ENCODE measurements around the gene SLC22A17.

DNA sequence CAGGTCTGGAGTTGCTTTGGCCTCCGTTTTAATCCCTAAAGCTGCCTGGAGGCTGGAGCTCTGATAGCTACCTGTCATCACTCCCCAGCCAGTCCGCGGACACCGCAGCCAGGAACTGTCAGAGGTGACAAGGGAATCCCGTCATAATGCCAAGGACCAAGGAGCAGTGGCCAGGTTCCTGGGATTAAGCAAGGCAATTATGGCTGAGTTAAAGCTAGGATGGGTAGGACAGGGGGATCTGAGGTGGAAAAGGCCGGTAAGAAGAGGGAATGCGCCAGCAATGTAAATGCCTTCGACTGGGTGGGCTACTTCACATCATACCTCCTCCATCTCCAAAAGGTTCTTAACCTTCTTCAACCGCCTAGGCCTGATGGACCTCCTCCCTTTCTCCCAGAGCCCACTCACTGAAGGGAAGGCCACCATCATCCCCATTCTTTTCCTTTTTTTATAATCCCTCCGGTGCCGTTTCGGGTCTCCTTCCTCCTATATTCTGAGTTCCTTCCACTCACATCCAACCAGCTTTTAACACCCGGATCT is 51.9 kb downstream of the SLC22A17 start:
- TF ChIP-seq GATA3 (IDR thresholded peaks at IDR 0.05; ENCODE audit: low read depth, low read length) (no peak), GATA2 (IDR thresholded peaks at IDR 0.05; ENCODE audit: low read depth, low read length) (no peak)

Measured in SH-SY5Y (cell line).